Memory B cell (primary cell): ENCODE measurements around the gene RBM45.

Source experiments
- ATAC-seq: fragments of 150-1000 bp; cut with Tn5 transposase; 2 replicates; pipeline ENCODE4 v1.10.0; 2021; ENCODE audit warnings: low read depth, mild to moderate bottlenecking, moderate library complexity
- DNase-seq, 2 donors: peaks; one replicate each; pipeline ENCODE4 v3.0.0; 2022; ENCODE audit warnings: low spot score in 2 of 2
- H3K27ac Mint-ChIP-seq: one replicate; pipeline ENCODE4 v1.8.0; 2022; ENCODE audit warnings: mild to moderate bottlenecking, moderate library complexity, mixed read lengths
- H3K27me3 Mint-ChIP-seq: one replicate; pipeline ENCODE4 v1.8.0; 2022; ENCODE audit warnings: mixed read lengths
- H3K36me3 Mint-ChIP-seq: one replicate; pipeline ENCODE4 v1.8.0; 2022; ENCODE audit warnings: mild to moderate bottlenecking, mixed read lengths
- H3K4me1 Mint-ChIP-seq: one replicate; pipeline ENCODE4 v1.8.0; 2022; ENCODE audit warnings: mixed read lengths
- H3K4me3 Mint-ChIP-seq: one replicate; pipeline ENCODE4 v1.8.0; 2022; ENCODE audit warnings: mild to moderate bottlenecking, moderate library complexity, mixed read lengths
- H3K9me3 Mint-ChIP-seq: one replicate; pipeline ENCODE4 v1.8.0; 2022; ENCODE audit warnings: mixed read lengths

RBM45 gene

GRCh38 chr2:178082408-178083045, 29.7 kb upstream of the RBM45 start:
- ATAC-seq (no peak), DNase-seq (no peak)
- Mint-ChIP-seq H3K9me3 (peaks cover 3% of the 10 kb centered on the region), H3K4me3 (no peak overlapping the region), H3K27me3 (peaks cover 4% of the 10 kb centered on the region), H3K36me3 (no peaks in the 10 kb centered on the region), H3K4me1 (no peaks in the 10 kb centered on the region), H3K27ac (no peak overlapping the region)

GRCh38 chr2:178084273-178084672, 28.0 kb upstream of the RBM45 start:
- peaks cover 1% of the 10 kb centered on the region for H3K9me3 Mint-ChIP-seq
- peaks cover 4% of the 10 kb centered on the region for H3K27me3 Mint-ChIP-seq
- no peak overlapping the region for H3K27ac Mint-ChIP-seq
- ATAC-seq, result no peak
- H3K4me1 Mint-ChIP-seq, result no peaks in the 10 kb centered on the region
- H3K4me3 Mint-ChIP-seq, result no peak overlapping the region
- H3K36me3 Mint-ChIP-seq, result no peaks in the 10 kb centered on the region
- no peak for DNase-seq

DNA sequence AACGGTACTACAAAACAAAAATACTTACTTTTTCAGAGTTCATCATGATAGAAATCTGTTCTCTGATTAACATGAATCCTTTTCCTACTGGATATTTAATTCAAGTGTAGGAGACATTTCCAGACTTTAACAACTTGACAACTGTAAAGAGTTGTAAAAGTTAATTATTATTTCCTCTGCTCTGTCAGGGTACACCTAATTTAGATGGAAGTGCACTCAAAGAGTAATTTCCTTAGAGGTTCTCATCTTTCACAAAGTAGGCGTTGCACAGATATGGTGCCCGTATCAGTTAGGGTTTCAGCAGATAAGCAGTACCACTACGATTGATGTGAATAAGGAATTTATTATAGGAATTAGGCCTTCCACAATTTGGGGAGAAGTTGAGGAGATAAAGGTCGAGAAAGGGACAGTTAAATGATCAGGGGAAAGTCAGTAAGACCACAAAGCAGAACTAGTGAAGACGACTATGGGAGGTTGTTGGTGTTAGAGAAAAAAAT, 23.4 kb upstream of the RBM45 start:
- no peak overlapping the region for H3K27ac Mint-ChIP-seq
- H3K36me3 Mint-ChIP-seq, result no peaks in the 10 kb centered on the region
- H3K4me3 Mint-ChIP-seq, result no peak overlapping the region
- peaks cover 6% of the 10 kb centered on the region for H3K27me3 Mint-ChIP-seq
- no peak for ATAC-seq
- DNase-seq, result no peak
- no peaks in the 10 kb centered on the region for H3K4me1 Mint-ChIP-seq
- no peaks in the 10 kb centered on the region for H3K9me3 Mint-ChIP-seq

DNA sequence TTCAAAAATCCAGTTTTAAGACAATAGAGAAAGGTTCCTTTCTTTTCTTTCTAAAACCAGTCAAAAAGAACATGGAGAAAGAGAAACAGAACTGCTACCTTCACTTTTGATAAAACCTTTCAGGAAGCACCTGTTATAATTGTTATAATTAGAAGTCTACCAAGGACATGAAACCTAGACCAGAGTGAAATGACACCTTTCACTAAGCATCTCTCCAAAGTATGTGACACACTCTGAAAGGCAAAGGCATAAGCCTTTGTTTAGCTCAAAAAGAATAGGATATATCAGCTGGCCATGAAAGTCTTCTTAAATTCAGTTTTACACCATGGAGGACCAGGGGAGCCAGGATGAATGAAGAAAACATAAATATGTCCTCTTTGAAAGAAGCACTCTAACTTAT, 18.8 kb upstream of the RBM45 start:
- H3K27me3 Mint-ChIP-seq, result peaks cover 7% of the 10 kb centered on the region
- H3K36me3 Mint-ChIP-seq, result no peaks in the 10 kb centered on the region
- H3K27ac Mint-ChIP-seq, result no peak overlapping the region
- H3K4me1 Mint-ChIP-seq, result no peaks in the 10 kb centered on the region
- no peak overlapping the region for H3K4me3 Mint-ChIP-seq
- no peak for DNase-seq
- peaks cover 2% of the 10 kb centered on the region for H3K9me3 Mint-ChIP-seq
- no peak for ATAC-seq

DNA sequence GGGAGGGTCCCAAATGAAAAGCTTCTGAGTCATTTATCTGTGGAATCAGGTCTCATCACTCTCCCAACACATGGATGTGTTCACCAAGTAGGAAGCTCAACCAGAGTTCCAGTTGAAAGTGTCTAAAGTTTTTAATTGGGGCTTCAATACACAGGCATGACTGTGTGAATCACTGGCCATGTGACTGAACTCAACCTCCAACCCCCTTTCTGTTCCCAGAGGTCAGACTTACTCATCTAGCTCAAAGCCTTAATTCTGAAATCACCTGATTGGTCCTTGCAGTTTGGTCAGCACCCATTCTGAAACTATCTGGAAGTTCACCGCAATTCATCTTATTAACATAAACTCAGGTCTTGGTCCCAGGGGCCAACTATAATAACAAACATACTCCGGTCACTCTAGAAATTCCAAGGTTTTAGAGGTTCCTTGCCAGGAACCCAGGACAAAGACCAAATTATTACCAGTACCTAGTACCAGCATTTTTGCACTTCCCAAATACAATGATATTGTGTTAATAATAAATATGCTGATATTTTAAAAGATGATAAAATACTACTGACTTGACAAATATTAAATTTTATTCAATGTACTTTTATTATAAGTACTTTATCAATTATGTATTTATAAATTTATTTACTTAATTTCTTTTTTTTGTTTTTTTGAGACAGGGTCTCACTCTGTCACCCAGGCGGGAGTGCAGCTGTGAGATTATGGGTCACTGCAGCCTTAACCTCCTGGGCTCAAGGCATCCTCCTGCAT, 10.7 kb upstream of the RBM45 start:
- no peaks in the 10 kb centered on the region for H3K4me1 Mint-ChIP-seq
- H3K27me3 Mint-ChIP-seq, result peaks cover 2% of the 10 kb centered on the region
- no peak overlapping the region for H3K27ac Mint-ChIP-seq
- no peak overlapping the region for H3K4me3 Mint-ChIP-seq
- H3K9me3 Mint-ChIP-seq, result no peaks in the 10 kb centered on the region
- H3K36me3 Mint-ChIP-seq, result no peaks in the 10 kb centered on the region
- ATAC-seq (no peak), DNase-seq (no peak)

DNA sequence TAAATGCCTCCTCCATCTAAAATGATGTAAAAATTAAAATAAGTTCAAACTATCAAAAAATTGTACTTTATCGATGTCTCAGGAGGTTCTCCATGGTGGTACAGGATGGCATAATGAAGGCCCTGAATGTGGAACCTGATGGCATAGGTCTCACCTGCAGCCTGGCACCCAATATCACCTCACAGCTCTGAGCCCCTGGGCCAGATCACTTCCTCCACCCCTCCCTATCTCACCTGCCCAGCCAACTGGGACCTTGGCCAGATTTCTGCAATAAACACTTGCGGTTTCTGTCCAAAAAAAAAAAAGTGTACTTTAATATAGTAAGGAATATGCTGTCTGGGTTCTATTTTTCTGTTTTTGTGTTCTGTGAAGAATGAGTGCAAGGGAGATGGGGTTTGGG, 6.7 kb upstream of the RBM45 start:
- H3K9me3 Mint-ChIP-seq, result no peaks in the 10 kb centered on the region
- H3K4me3 Mint-ChIP-seq, result no peak overlapping the region
- H3K4me1 Mint-ChIP-seq, result peaks cover 2% of the 10 kb centered on the region
- DNase-seq, result no peak
- no peaks in the 10 kb centered on the region for H3K36me3 Mint-ChIP-seq
- no peak for ATAC-seq
- H3K27me3 Mint-ChIP-seq, result no peaks in the 10 kb centered on the region
- no peak overlapping the region for H3K27ac Mint-ChIP-seq

DNA sequence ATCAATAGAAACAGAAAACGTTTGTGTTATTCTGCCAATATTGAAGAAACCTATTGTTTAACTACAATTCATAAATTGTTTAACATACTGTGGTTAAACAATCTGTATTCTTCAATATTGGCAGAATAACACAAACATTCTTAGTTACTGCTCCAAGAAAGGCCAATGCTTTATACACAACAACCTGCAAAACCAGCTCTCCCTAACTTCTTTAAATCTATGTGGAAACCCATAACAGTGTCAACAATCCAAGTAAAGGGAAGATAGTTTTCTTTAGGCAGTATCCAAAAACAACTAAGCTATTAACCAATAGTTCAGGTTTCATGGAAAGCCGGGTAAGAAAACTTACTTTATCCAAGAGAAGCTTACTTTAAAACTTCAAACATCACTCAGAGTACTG, 6.2 kb upstream of the RBM45 start:
- DNase-seq (no peak), ATAC-seq (no peak)
- Mint-ChIP-seq H3K4me1 (peaks cover 2% of the 10 kb centered on the region), H3K27me3 (no peaks in the 10 kb centered on the region), H3K27ac (no peak overlapping the region), H3K36me3 (no peaks in the 10 kb centered on the region), H3K4me3 (no peak overlapping the region), H3K9me3 (no peaks in the 10 kb centered on the region)

- Mint-ChIP-seq H3K9me3 (no peaks in the 10 kb centered on the region), H3K4me3 (no peak overlapping the region), H3K27me3 (no peaks in the 10 kb centered on the region), H3K4me1 (peaks cover 13% of the 10 kb centered on the region), H3K27ac (no peak overlapping the region), H3K36me3 (no peaks in the 10 kb centered on the region)
- DNase-seq (no peak), ATAC-seq (no peak)
Observed at GRCh38 chr2:178108176-178108575, 4.1 kb upstream of the RBM45 start.

DNA sequence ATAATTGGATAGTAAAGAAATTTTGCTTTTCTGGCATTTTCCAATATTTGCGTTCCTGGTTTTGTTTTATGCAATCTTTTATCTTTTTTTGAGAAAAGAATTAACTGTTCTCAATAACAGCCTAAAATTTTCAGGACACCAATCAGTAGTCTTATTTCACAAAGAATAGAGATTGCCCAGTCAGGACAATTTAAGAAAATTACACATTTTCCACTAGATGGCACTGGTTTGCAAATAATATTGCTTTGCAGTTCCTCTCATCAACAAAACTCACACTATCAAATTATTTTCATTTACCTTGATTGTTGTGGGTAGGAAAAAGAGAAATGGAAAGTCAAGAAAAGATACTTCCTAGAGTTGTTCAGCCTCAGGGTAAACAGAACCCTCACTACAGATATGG, 2.4 kb upstream of the RBM45 start:
- Mint-ChIP-seq H3K9me3 (no peaks in the 10 kb centered on the region), H3K27me3 (no peaks in the 10 kb centered on the region), H3K4me1 (peaks cover 16% of the 10 kb centered on the region), H3K36me3 (no peaks in the 10 kb centered on the region), H3K4me3 (no peak overlapping the region), H3K27ac (no peak overlapping the region)
- peak in 1 of 2 donors; percentile 5 for DNase-seq
- ATAC-seq, result peak; percentile 18

GRCh38 chr2:178110681-178111080, 1.6 kb upstream of the RBM45 start:
- Mint-ChIP-seq H3K4me1 (peaks cover 16% of the 10 kb centered on the region), H3K27ac (no peak overlapping the region), H3K27me3 (no peaks in the 10 kb centered on the region), H3K9me3 (no peaks in the 10 kb centered on the region), H3K4me3 (no peak overlapping the region), H3K36me3 (no peaks in the 10 kb centered on the region)
- ATAC-seq, result no peak
- no peak for DNase-seq

DNA sequence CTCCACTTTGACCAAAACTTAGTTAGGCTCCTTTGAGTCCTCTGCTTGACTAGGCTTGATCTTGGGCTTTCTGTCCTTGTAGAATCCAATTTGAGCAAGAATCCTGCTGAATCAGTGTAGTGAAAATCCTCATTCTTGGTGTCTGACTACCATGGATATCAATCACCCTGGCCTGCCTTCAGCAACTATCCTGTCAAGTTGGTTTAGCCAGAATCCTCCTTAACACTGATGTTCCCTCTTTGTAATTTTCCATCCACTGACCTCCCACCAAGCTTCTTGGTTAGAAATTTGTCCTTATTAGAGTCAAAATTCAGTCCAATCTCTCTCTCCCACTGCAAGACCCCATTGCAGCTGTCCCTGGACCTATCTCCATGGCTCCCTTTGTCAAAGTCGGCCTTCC, 494 bp upstream of the RBM45 start:
- Mint-ChIP-seq H3K27me3 (no peaks in the 10 kb centered on the region), H3K27ac (peak overlapping the region; percentile 86), H3K4me1 (peaks cover 16% of the 10 kb centered on the region), H3K36me3 (no peaks in the 10 kb centered on the region), H3K4me3 (peak overlapping the region; percentile 97), H3K9me3 (no peaks in the 10 kb centered on the region)
- ATAC-seq (no peak), DNase-seq (no peak)

DNA sequence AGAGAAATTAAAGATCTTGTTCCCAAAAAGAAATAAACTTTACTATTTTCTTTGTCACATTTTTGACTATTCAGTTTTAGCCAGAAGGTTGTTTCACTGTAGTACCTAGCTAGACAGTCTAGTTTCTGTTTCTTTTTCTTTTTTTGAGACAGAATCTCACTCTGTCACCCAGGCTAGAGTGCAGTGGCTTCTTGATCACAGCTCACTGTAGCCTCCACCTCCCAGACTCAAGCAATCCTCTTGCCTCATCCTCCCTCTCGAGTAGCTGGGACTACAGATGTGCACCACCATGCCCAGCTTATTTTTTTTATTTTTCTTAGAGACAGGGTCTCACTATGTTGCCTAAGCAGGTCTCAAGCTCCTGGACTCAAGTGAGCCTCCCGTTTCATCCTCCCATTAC, 2.2 kb downstream of the RBM45 start:
- ATAC-seq, result no peak
- peak overlapping the region; percentile 28 for H3K27ac Mint-ChIP-seq
- no peak overlapping the region for H3K4me3 Mint-ChIP-seq

DNA sequence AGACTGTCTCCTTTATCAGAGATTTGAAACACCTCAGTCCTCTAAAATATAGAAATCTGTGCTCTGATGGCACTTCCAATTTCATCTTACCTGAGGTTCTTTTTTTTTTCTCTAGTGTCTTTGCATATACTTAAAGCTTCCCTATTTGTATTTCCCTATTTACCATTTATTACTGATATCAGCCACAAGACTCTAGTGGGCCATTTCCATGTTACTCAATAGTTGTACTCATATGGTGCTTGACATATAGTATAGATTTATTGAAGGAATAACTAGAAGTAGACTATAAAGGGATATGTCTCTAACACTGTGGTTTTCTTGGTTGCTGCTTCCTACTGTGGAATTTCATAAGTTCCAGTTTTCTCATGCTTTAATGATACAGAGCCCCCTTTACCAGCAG, 3.0 kb downstream of the RBM45 start:
- no peaks in the 10 kb centered on the region for H3K27me3 Mint-ChIP-seq
- H3K36me3 Mint-ChIP-seq, result peaks cover 7% of the 10 kb centered on the region
- no peak overlapping the region for H3K4me3 Mint-ChIP-seq
- ATAC-seq, result no peak
- peaks cover 16% of the 10 kb centered on the region for H3K4me1 Mint-ChIP-seq
- DNase-seq, result no peak
- no peaks in the 10 kb centered on the region for H3K9me3 Mint-ChIP-seq
- no peak overlapping the region for H3K27ac Mint-ChIP-seq

More for the DNA sequence above, 2.2 kb downstream of the RBM45 start:
- DNase-seq, result no peak
- peaks cover 3% of the 10 kb centered on the region for H3K36me3 Mint-ChIP-seq
- no peaks in the 10 kb centered on the region for H3K9me3 Mint-ChIP-seq
- H3K4me1 Mint-ChIP-seq, result peaks cover 18% of the 10 kb centered on the region
- H3K27me3 Mint-ChIP-seq, result no peaks in the 10 kb centered on the region

DNA sequence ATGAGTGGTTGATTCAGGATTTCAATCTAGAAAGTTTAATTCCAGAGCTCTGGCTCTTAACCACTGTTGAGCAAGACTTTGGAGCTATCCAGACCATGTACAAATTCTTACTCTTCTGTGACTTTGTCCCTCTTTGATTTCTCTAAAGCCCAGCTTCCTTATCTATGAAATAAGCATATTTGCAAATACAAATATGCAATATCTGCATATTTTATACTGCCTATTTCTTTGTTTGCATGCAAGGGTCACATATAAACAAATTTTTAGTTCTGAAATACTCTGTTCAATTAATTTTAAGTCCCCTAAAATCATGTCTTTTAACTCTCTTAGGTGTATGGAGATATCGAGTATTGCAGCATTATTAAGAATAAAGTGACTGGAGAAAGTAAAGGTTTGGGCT, 5.5 kb downstream of the RBM45 start:
- no peak overlapping the region for H3K4me3 Mint-ChIP-seq
- H3K27me3 Mint-ChIP-seq, result no peaks in the 10 kb centered on the region
- no peaks in the 10 kb centered on the region for H3K9me3 Mint-ChIP-seq
- ATAC-seq (no peak), DNase-seq (no peak)
- H3K27ac Mint-ChIP-seq, result no peak overlapping the region
- peaks cover 10% of the 10 kb centered on the region for H3K4me1 Mint-ChIP-seq
- H3K36me3 Mint-ChIP-seq, result peaks cover 21% of the 10 kb centered on the region
